Measurements from ENCODE around the gene HERPUD1. TPM values are rescaled to one million over a fixed set of nuclear protein-coding genes. Genes with fewer than 3 reads are reported as not detected.

HERPUD1 gene
- total RNA-seq, 2 donors from 2014 or later: 350 to 403 TPM

GRCh38 chr16:56896244-56896643, 35.7 kb upstream of the HERPUD1 start:
- Mint-ChIP-seq H3K9me3 (no peaks in the 10 kb centered on the region), H3K4me3 (no peak overlapping the region), H3K36me3 (ENCODE audit: insufficient read depth in 2 of 2) (no peaks in the 10 kb centered on the region), H3K4me1 (ENCODE audit: low read depth) (peaks cover 27% of the 10 kb centered on the region), H3K27ac (no peak overlapping the region), H3K27me3 (ENCODE audit: low read depth) (peaks cover 16% of the 10 kb centered on the region)
- DNase-seq (no peak), ATAC-seq (replicated peaks in 1 of 2) (no peak)

DNA sequence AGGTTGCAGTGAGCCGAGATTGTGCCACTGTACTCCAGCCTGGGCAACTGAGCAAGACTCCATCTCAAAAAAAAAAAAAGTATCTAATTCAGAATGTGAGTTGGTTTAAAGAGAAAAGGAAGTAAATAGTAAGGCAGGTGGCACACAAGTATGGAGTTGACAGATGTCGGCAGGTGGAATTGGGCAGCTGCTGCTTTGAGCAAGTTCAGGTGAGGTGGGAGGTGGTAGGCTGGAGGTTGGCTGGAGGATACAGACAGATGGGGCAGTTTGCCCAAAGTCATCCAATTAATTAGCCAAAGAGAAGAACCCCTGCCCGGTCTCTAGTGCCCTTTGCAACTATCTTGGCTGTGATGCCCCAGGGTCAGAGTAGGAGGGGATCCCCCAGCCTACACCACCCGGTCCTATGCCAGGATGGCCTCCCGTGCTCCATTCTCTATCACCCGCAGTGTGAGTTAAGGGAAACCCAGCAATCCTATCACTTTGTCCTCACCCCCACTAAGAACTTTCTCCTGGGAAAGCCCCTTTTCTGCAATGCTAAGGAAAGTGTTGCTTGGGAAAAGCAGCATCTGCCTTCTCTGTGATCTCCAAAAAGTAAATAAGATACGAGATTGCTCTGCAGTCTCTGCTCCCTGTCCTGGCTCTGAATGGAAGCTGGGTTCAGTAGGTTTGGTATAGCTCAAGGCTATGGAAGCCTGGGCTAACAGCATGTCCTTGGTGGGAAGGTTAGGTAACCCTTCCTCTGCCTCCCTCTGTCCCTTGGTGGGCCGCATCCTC, 34.7 kb upstream of the HERPUD1 start:
- H3K4me3 Mint-ChIP-seq: no peak overlapping the region
- ATAC-seq (replicated peaks in 1 of 2): no peak
- no peak overlapping the region for H3K27ac Mint-ChIP-seq
- no peaks in the 10 kb centered on the region for H3K36me3 Mint-ChIP-seq (ENCODE audit: insufficient read depth in 2 of 2)
- peaks cover 27% of the 10 kb centered on the region for H3K4me1 Mint-ChIP-seq (ENCODE audit: low read depth)
- peaks cover 18% of the 10 kb centered on the region for H3K27me3 Mint-ChIP-seq (ENCODE audit: low read depth)
- H3K9me3 Mint-ChIP-seq: no peaks in the 10 kb centered on the region
- DNase-seq: no peak

- H3K36me3 Mint-ChIP-seq (ENCODE audit: insufficient read depth in 2 of 2): no peaks in the 10 kb centered on the region
- H3K27ac Mint-ChIP-seq: no peak overlapping the region
Measured at GRCh38 chr16:56898847-56899246, 33.1 kb upstream of the HERPUD1 start.

DNA sequence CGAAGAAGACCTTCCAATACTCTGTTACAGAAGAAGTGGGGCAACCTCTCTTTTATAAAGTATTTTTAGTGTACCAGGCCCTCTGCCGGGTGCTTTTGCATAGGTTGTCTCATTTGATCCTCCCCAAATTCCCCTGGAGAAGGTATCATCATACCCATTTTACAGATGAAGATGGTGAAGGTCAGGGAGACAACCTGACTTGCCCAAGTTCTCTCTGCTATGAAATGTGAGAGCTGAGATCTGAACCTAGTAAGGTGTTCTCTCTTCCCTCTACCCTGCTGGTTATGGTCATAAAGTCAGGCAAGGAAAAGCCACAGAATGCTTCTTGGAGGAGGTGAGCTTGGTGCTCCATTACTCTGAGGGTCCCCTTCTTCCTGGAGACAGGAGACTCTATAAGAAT, 28.1 kb upstream of the HERPUD1 start:
- ATAC-seq (replicated peaks in 1 of 2) (no peak), DNase-seq (no peak)
- H3K36me3 Mint-ChIP-seq (ENCODE audit: insufficient read depth in 2 of 2): no peaks in the 10 kb centered on the region
- H3K27ac Mint-ChIP-seq: no peak overlapping the region
- H3K4me3 Mint-ChIP-seq: no peak overlapping the region
- H3K9me3 Mint-ChIP-seq: peaks cover 0 to 1% of the 10 kb centered on the region in 2 donors
- peaks cover 18% of the 10 kb centered on the region for H3K27me3 Mint-ChIP-seq (ENCODE audit: low read depth)
- H3K4me1 Mint-ChIP-seq (ENCODE audit: low read depth): peaks cover 15% of the 10 kb centered on the region

More at GRCh38 chr16:56898847-56899246, 33.1 kb upstream of the HERPUD1 start:
- ATAC-seq (replicated peaks in 1 of 2) (peak; percentile 61 to 83), DNase-seq (peak in 1 of 2 donors; percentile 21)
- peak overlapping the region in 1 of 2 donors; percentile 43 for H3K4me3 Mint-ChIP-seq
- H3K9me3 Mint-ChIP-seq: no peaks in the 10 kb centered on the region
- H3K27me3 Mint-ChIP-seq (ENCODE audit: low read depth): peaks cover 18% of the 10 kb centered on the region
- H3K4me1 Mint-ChIP-seq (ENCODE audit: low read depth): peaks cover 27% of the 10 kb centered on the region

GRCh38 chr16:56907401-56907800, 24.5 kb upstream of the HERPUD1 start:
- DNase-seq (no peak), ATAC-seq (replicated peaks in 1 of 2) (no peak)
- no peaks in the 10 kb centered on the region for H3K36me3 Mint-ChIP-seq (ENCODE audit: insufficient read depth in 2 of 2)
- H3K4me1 Mint-ChIP-seq (ENCODE audit: low read depth): peaks cover 30% of the 10 kb centered on the region
- no peaks in the 10 kb centered on the region for H3K27me3 Mint-ChIP-seq (ENCODE audit: low read depth)
- peaks cover 0 to 1% of the 10 kb centered on the region in 2 donors for H3K9me3 Mint-ChIP-seq
- no peak overlapping the region for H3K4me3 Mint-ChIP-seq
- no peak overlapping the region for H3K27ac Mint-ChIP-seq

- no peaks in the 10 kb centered on the region for H3K36me3 Mint-ChIP-seq (ENCODE audit: insufficient read depth in 2 of 2)
- DNase-seq (no peak), ATAC-seq (replicated peaks in 1 of 2) (no peak)
- peaks cover 0 to 1% of the 10 kb centered on the region in 2 donors for H3K9me3 Mint-ChIP-seq
- peaks cover 37% of the 10 kb centered on the region for H3K4me1 Mint-ChIP-seq (ENCODE audit: low read depth)
- H3K27ac Mint-ChIP-seq: no peak overlapping the region
- H3K4me3 Mint-ChIP-seq: no peak overlapping the region
- peaks cover 5% of the 10 kb centered on the region for H3K27me3 Mint-ChIP-seq (ENCODE audit: low read depth)
Measured at GRCh38 chr16:56909527-56909979, 22.4 kb upstream of the HERPUD1 start.

GRCh38 chr16:56910112-56910511, 21.8 kb upstream of the HERPUD1 start:
- H3K4me3 Mint-ChIP-seq: no peak overlapping the region
- ATAC-seq (replicated peaks in 1 of 2): no peak
- H3K9me3 Mint-ChIP-seq: peaks cover 0 to 1% of the 10 kb centered on the region in 2 donors

DNA sequence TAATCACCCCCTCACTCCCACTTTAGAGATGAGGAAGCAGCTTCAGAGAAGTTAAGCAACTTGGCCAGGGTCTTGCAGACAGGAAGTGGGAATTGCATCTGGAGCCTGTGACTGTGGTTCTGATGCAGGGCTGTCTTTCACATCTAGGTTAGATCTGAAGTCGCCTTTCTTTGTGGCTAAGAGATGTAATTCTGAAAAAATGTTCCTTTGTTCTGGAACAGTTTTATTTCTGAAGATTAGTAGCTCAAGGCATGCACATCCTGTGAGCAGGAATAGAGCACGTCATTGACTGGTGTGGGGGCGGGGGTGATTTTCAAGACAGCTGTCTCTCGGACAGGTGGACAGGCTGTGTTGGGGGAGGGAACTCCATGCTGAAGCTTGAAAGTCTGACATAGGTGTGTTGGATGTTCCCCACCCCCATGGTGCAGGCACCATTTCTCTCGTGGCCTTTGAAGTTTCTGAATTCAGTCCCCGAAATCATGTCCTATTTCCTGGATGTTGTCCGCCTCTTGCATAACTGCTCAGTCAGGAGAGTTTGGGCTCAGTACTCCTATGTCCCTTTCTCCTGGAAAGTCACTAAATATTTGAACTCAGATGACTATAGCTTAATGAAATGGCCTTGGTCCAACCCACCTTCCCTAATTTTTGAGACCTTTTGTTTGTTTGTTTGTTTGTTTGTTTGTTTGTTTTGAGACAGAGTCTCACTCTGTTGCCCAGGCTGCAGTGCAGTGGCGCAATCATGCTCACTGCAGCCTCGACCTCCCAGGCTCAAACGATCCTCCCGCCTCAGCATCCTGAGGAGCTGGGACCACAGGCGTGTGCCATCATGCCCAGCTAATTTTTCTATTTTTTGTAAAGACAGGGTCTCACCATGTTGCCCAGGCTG, 21.0 kb upstream of the HERPUD1 start:
- Mint-ChIP-seq H3K4me3 (peak overlapping the region; percentile 22 to 59), H3K4me1 (ENCODE audit: low read depth) (peaks cover 38% of the 10 kb centered on the region), H3K27me3 (ENCODE audit: low read depth) (peaks cover 7% of the 10 kb centered on the region), H3K27ac (peak overlapping the region; percentile 64), H3K36me3 (ENCODE audit: insufficient read depth in 2 of 2) (no peaks in the 10 kb centered on the region), H3K9me3 (peaks cover 0 to 1% of the 10 kb centered on the region in 2 donors)
- ATAC-seq (replicated peaks in 1 of 2) (peak; percentile 37 to 71), DNase-seq (no peak)

More at GRCh38 chr16:56910112-56910511, 21.8 kb upstream of the HERPUD1 start:
- DNase-seq: no peak
- Mint-ChIP-seq H3K27ac (no peak overlapping the region), H3K36me3 (ENCODE audit: insufficient read depth in 2 of 2) (no peaks in the 10 kb centered on the region), H3K27me3 (ENCODE audit: low read depth) (peaks cover 7% of the 10 kb centered on the region), H3K4me1 (ENCODE audit: low read depth) (peaks cover 37% of the 10 kb centered on the region)

- peaks cover 7% of the 10 kb centered on the region for H3K27me3 Mint-ChIP-seq (ENCODE audit: low read depth)
- no peak overlapping the region for H3K27ac Mint-ChIP-seq
- no peaks in the 10 kb centered on the region for H3K36me3 Mint-ChIP-seq (ENCODE audit: insufficient read depth in 2 of 2)
- H3K4me1 Mint-ChIP-seq (ENCODE audit: low read depth): peaks cover 49% of the 10 kb centered on the region
- H3K9me3 Mint-ChIP-seq: peaks cover 0 to 1% of the 10 kb centered on the region in 2 donors
- peak overlapping the region in 1 of 2 donors; percentile 59 for H3K4me3 Mint-ChIP-seq
- no peak for DNase-seq
- ATAC-seq (replicated peaks in 1 of 2): no peak
Measured at GRCh38 chr16:56911771-56912571, 20.0 kb upstream of the HERPUD1 start.

GRCh38 chr16:56912746-56913708, 18.9 kb upstream of the HERPUD1 start:
- DNase-seq: no peak
- peaks cover 7% of the 10 kb centered on the region for H3K27me3 Mint-ChIP-seq (ENCODE audit: low read depth)
- no peak overlapping the region for H3K27ac Mint-ChIP-seq
- no peaks in the 10 kb centered on the region for H3K9me3 Mint-ChIP-seq
- peaks cover 59% of the 10 kb centered on the region for H3K4me1 Mint-ChIP-seq (ENCODE audit: low read depth)
- no peak overlapping the region for H3K4me3 Mint-ChIP-seq
- no peak for ATAC-seq (replicated peaks in 1 of 2)
- H3K36me3 Mint-ChIP-seq (ENCODE audit: insufficient read depth in 2 of 2): no peaks in the 10 kb centered on the region

DNA sequence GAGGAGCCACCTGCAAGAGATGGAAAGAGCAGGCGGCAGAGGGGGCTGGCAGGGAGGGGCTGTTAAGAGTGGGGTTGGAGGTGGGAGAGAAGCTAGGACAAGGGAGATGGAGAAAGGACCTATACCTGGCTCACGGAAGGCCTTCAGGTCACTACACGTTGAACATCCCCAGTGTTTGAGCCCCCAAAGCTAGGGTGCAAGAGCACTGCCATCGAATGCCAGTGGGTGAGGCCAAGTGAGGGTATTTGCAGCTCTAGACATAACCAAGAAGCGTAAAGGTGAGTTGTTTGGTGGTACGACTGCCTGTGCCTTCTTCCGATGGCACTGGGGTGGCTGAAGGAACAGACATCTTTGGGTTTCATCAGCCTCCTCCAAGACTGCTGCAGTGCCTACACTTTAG, 17.0 kb upstream of the HERPUD1 start:
- no peak for DNase-seq
- peaks cover 66% of the 10 kb centered on the region for H3K4me1 Mint-ChIP-seq (ENCODE audit: low read depth)
- no peak overlapping the region for H3K4me3 Mint-ChIP-seq
- no peak overlapping the region for H3K27ac Mint-ChIP-seq
- ATAC-seq (replicated peaks in 1 of 2): no peak
- no peaks in the 10 kb centered on the region for H3K9me3 Mint-ChIP-seq
- H3K36me3 Mint-ChIP-seq (ENCODE audit: insufficient read depth in 2 of 2): no peaks in the 10 kb centered on the region
- H3K27me3 Mint-ChIP-seq (ENCODE audit: low read depth): peaks cover 7% of the 10 kb centered on the region
